Kidney (tissue), 14 donors: ENCODE measurements around the gene SYCE1L. TPM values are rescaled to one million over a fixed set of nuclear protein-coding genes. Genes with fewer than 3 reads are reported as not detected.
"Not testable (repeated sequence)": the region's sequence is repeated elsewhere in the genome, so short reads cannot be mapped to it uniquely, and the experiment has no call there.

ENCODE experiments used
- DNase-seq, 5 donors: peaks; one replicate each; pipeline ENCODE4 v3.0.0-alpha.2; 2013 to 2020
- FAIRE-seq: peaks from 2 replicates; lab custom pipeline; 2012; peaks lifted over from hg19 to GRCh38; lab: Jason Lieb, UNC
- H3K27ac ChIP-seq, 2 donors: one replicate each; pipeline ENCODE4 v1.7.0; 2013; ENCODE audit warnings: low read depth in 2 of 2, low read length in 2 of 2, inconsistent platforms in 1 of 2
- H3K27me3 ChIP-seq: one replicate; pipeline ENCODE4 v1.7.1; 2013; ENCODE audit warnings: low read length, inconsistent platforms; ENCODE audit not compliant: control insufficient read depth, insufficient read depth
- H3K36me3 ChIP-seq, 3 donors: one replicate each; pipeline versions ENCODE4 v1.7.0 to v1.7.1; 2013; ENCODE audit warnings: low read length in 3 of 3, control low read depth in 1 of 3, inconsistent platforms in 1 of 3; ENCODE audit not compliant: insufficient read depth in 3 of 3, control insufficient read depth in 2 of 3
- H3K4me1 ChIP-seq, 3 donors: one replicate each; pipeline versions ENCODE4 v1.7.0 to v1.7.1; 2013; ENCODE audit warnings: low read length in 3 of 3, inconsistent platforms in 1 of 3, low read depth in 1 of 3; ENCODE audit not compliant: control insufficient read depth in 2 of 3, insufficient read depth in 2 of 3
- H3K4me3 ChIP-seq, 3 donors: one replicate each; pipeline versions ENCODE4 v1.7.0 to v1.8.1; 2013; ENCODE audit warnings: low read length in 3 of 3, control low read depth in 1 of 3, inconsistent platforms in 1 of 3
- H3K9ac ChIP-seq, 3 donors: one replicate each; pipeline versions ENCODE4 v1.7.0 to v1.7.1; 2013; ENCODE audit warnings: low read length in 3 of 3, control low read depth in 1 of 3, inconsistent platforms in 1 of 3
- H3K9me3 ChIP-seq, 3 donors: one replicate each; pipeline versions ENCODE4 v1.7.0 to v1.7.1; 2013; ENCODE audit warnings: low read length in 3 of 3, control low read depth in 1 of 3, inconsistent platforms in 1 of 3; ENCODE audit not compliant: control insufficient read depth in 2 of 3, insufficient read depth in 1 of 3
- intact Hi-C: fragments of 100-400 bp; cut with DNase I; formaldehyde crosslinking; loops from one replicate; pipeline ENCODE4 v1.11.1; 2022
- polyA plus RNA-seq: library from polyadenylated mRNA; stranded (reverse); fragments of 350-450 nt; fragmentation: Illumina TruSeq; extraction: RNeasy Lipid Tissue Mini Kit (QIAGEN cat#74804); gene quantifications from one replicate; pipeline ENCODE4 v1.2.3, GENCODE V29; 2014; ENCODE audit warnings: low read depth, low replicate concordance; ENCODE audit not compliant: insufficient read depth
- total RNA-seq: library from RNA; stranded (reverse); fragmentation: NEBNext Ultra II Directional; extraction: Animal tissue kit (Norgen Biotek cat#: 25700); gene quantifications from one replicate; pipeline ENCODE4 v1.2.1, GENCODE V29; 2021
- TF ChIP-seq, protein P1 (sequence below): IDR thresholded peaks from 3 replicates; pipeline ENCODE4 v1.5.1; 2012; ENCODE audit warnings: mild to moderate bottlenecking, moderate library complexity, borderline replicate concordance; ENCODE audit not compliant: insufficient read depth; ENCODE audit errors: extremely low read depth
- donor health status: control.
- donor health status: control.
- donor health status: control.
- donor health status: control.
- donor health status: control.
- donor health status: DM: yes; HTN: yes; CAD: no.
- donor health status: Normal renal cell carcinoma (clear cell type).

Gene SYCE1L
- total and polyA plus RNA-seq, 2 donors from 2014 or later = 7.1 to 9.7 TPM

- FAIRE-seq (no peak), DNase-seq (no peak)
- no peak overlapping the region for H3K4me3 ChIP-seq
- intact Hi-C loops = loop anchor here (5.0 kb wide), 1 partner anchor 349 kb away; no protein-coding TSS in a partner anchor
- no peak overlapping the region for H3K27ac ChIP-seq
- H3K4me1 ChIP-seq = peaks cover 0 to 3% (median 0%) of the 10 kb centered on the region in 3 donors
- no peaks in the 10 kb centered on the region for H3K27me3 ChIP-seq
- H3K36me3 ChIP-seq = no peaks in the 10 kb centered on the region
- TF ChIP-seq, protein P1, sequence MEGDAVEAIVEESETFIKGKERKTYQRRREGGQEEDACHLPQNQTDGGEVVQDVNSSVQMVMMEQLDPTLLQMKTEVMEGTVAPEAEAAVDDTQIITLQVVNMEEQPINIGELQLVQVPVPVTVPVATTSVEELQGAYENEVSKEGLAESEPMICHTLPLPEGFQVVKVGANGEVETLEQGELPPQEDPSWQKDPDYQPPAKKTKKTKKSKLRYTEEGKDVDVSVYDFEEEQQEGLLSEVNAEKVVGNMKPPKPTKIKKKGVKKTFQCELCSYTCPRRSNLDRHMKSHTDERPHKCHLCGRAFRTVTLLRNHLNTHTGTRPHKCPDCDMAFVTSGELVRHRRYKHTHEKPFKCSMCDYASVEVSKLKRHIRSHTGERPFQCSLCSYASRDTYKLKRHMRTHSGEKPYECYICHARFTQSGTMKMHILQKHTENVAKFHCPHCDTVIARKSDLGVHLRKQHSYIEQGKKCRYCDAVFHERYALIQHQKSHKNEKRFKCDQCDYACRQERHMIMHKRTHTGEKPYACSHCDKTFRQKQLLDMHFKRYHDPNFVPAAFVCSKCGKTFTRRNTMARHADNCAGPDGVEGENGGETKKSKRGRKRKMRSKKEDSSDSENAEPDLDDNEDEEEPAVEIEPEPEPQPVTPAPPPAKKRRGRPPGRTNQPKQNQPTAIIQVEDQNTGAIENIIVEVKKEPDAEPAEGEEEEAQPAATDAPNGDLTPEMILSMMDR = no peak
- no peak overlapping the region for H3K9ac ChIP-seq
- H3K9me3 ChIP-seq = no peaks in the 10 kb centered on the region
Observed at GRCh38 chr16:77238593-77238992, 39.4 kb downstream of the SYCE1L start.

- H3K4me3 ChIP-seq, H3K27me3 ChIP-seq, intact Hi-C loops, H3K36me3 ChIP-seq, H3K9ac ChIP-seq, DNase-seq, H3K4me1 ChIP-seq, FAIRE-seq, H3K27ac ChIP-seq, H3K9me3 ChIP-seq: not testable (repeated sequence)
Observed at GRCh38 chr16:77242471-77242870, 43.3 kb downstream of the SYCE1L start.

GRCh38 chr16:77246150-77246549 lies 46.9 kb downstream of the SYCE1L start:
- FAIRE-seq (no peak), DNase-seq (peak in 1 of 5 donors; percentile 25)
- H3K27me3 ChIP-seq = no peaks in the 10 kb centered on the region
- H3K4me3 ChIP-seq = no peak overlapping the region
- no peaks in the 10 kb centered on the region for H3K4me1 ChIP-seq
- intact Hi-C loops = no loop called here
- no peaks in the 10 kb centered on the region for H3K36me3 ChIP-seq
- no peak overlapping the region for H3K27ac ChIP-seq
- TF ChIP-seq, protein P1 = no peak
- no peak overlapping the region for H3K9ac ChIP-seq
- H3K9me3 ChIP-seq = no peaks in the 10 kb centered on the region

DNA sequence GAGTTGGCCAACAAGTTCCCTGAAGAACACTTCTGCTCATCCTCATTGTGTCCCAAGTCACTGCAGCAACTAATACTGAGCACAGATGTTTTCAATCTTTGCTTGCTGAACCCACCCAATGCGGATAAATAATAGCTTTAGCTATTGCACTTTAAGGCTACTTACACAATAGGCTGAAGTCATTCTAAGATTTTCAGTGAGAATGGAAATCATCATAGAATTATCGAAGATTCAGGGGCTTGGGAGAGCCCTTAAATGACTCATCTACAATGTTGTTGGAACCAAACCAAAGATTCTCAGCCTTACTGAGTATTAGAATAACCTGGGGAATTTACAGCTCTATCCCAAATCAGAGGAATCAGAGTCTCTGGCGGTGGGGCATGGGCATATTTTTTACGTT lies 51.2 kb downstream of the SYCE1L start:
- no peak overlapping the region for H3K27ac ChIP-seq
- TF ChIP-seq, protein P1 = no peak
- no peak for DNase-seq
- H3K9ac ChIP-seq = no peak overlapping the region
- no peaks in the 10 kb centered on the region for H3K36me3 ChIP-seq
- no peaks in the 10 kb centered on the region for H3K27me3 ChIP-seq
- H3K4me3 ChIP-seq = no peak overlapping the region
- no peak for FAIRE-seq
- no peaks in the 10 kb centered on the region for H3K4me1 ChIP-seq
- intact Hi-C loops = no loop called here
- H3K9me3 ChIP-seq = no peaks in the 10 kb centered on the region

Other genes with a start within 250 kb of the SYCE1L start
- 65.6 TPM for gene MON1B, start 8.2 kb upstream of the SYCE1L start, total RNA-seq
- 10.6 TPM for gene MON1B, start 8.2 kb upstream of the SYCE1L start, polyA plus RNA-seq
- 0.60 TPM for gene ADAMTS18, start 235.6 kb downstream of the SYCE1L start, total RNA-seq
- gene ADAMTS18, start 235.6 kb downstream of the SYCE1L start, polyA plus RNA-seq = 0.06 TPM